ENCODE measurements around the gene ULK3. TPM values are rescaled to one million over a fixed set of nuclear protein-coding genes. Genes with fewer than 3 reads are reported as not detected.

The ULK3 gene
- total RNA-seq, 4 donors from 2014 or later: 39.0 to 56.5 (median 48.1) TPM

DNA sequence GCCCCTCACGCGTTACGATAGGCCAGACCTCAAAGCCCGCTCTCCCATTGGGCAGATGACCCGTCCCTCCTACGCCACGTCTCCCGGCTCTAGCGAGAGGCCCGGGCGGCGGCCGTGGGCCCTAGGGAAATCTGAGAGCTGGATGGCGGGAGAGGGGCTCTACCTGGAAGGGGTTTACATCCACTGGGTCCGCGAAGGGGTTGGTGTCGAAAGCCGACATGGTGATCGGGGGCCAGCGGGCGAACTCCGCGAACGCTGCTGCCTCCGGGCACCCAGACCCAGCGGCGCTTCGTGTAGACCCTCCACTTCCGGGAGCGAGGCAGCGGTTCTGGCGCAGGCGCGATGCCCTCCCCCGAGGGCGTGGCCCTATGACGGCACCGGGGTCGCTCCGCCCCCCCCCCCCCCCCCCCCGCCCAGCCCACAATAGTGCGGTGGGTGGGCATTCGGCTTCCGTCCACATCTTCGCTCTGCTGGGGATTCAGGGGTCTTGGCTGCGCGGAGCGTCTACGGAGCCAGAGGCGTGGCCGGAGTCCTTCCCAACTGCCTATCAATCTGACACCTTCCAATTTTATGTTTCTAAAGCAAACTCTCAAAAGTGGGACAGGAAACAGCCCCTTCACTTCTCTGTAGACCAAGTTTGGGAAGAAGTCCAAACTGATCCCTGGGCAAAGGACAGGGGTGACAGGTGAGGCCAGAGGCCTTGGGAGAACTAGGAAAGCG lies 30.2 kb upstream of the ULK3 start, which contains the start of gene SCAMP2:
SCAMP2 (minus strand) TSS at position 330 of the 720 bp plus-strand sequence; CDS start at position 220, 110 bp downstream.
- peak within 1 kb of the TSS; percentile 94 to 99 (median 96) for H3K27ac ChIP-seq
- TF ChIP-seq POLR2A (IDR thresholded peaks at IDR 0.05): peak; percentile 82 to 90
- TF ChIP-seq CTCF (IDR thresholded peaks at IDR 0.05 in 4 of 5, conservative IDR thresholded peaks at IDR 0.05 in 1 of 5): peak in 1 of 5 experiments; percentile 12
- no peaks in the 10 kb centered on the region for H3K36me3 ChIP-seq
- in situ Hi-C loops (cut with MboI; ENCODE audit: low sequenced_read_pairs in 4 of 4) (no loop called here), intact Hi-C loops (cut with DNase I; ENCODE audit: low total_unique reads) (loop anchor here (1.0 kb wide), 2 partner anchors 30 to 83 kb away; partner anchors contain the start of genes RPP25 and ULK3)
- no peaks in the 10 kb centered on the region for H3K9me3 ChIP-seq
- DNase-seq (peak; percentile 94), ATAC-seq (peak; percentile 90 to 94)
- H3K4me1 ChIP-seq: peaks cover 41 to 52% of the 10 kb centered on the region in 2 donors
- peak within 1 kb of the TSS; percentile 74 to 91 (median 84) for H3K4me3 ChIP-seq
- H3K27me3 ChIP-seq: no peaks in the 10 kb centered on the region

DNA sequence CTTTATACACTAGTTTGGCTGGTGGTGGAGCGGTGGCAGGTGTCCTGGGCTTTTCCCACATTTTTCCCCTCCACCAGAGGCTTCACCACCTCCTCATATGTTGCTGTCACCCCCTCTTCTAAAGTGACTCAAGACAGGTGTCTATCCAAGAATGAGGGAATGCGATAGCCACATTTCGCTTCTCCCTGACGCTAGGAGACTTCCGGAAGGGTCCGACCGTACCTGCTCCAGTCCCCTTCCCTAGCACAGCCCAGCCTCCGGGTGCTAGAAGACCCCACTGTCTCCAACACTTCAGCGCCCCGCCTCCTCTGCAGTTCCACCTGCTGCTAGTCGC lies 29.7 kb upstream of the ULK3 start:
- Histone ChIP-seq H3K27me3 (no peaks in the 10 kb centered on the region), H3K4me3 (peak overlapping the region; percentile 74 to 91 (median 84)), H3K27ac (peak overlapping the region; percentile 94 to 99 (median 96)), H3K9me3 (no peaks in the 10 kb centered on the region), H3K4me1 (peaks cover 46 to 57% of the 10 kb centered on the region in 2 donors), H3K36me3 (no peaks in the 10 kb centered on the region)
- no peak for TF ChIP-seq CTCF (IDR thresholded peaks at IDR 0.05 in 4 of 5, conservative IDR thresholded peaks at IDR 0.05 in 1 of 5)
- TF ChIP-seq POLR2A (IDR thresholded peaks at IDR 0.05): no peak
- intact Hi-C loops (cut with DNase I; ENCODE audit: low total_unique reads) (loop anchor here (1.0 kb wide), 2 partner anchors 29 to 84 kb away; partner anchors contain the start of genes RPP25 and ULK3), in situ Hi-C loops (cut with MboI; ENCODE audit: low sequenced_read_pairs in 4 of 4) (no loop called here)
- DNase-seq (no peak), ATAC-seq (peak in 1 of 2 donors; percentile 1)

GRCh38 chr15:74870436-74871215 lies 27.7 kb upstream of the ULK3 start:
- Histone ChIP-seq H3K4me1 (peaks cover 64 to 74% of the 10 kb centered on the region in 2 donors), H3K27ac (peak overlapping the region; percentile 94 to 99 (median 96)), H3K9me3 (no peaks in the 10 kb centered on the region), H3K4me3 (no peak overlapping the region), H3K27me3 (no peaks in the 10 kb centered on the region), H3K36me3 (no peaks in the 10 kb centered on the region)
- TF ChIP-seq CTCF (IDR thresholded peaks at IDR 0.05 in 4 of 5, conservative IDR thresholded peaks at IDR 0.05 in 1 of 5): no peak
- no peak for TF ChIP-seq POLR2A (IDR thresholded peaks at IDR 0.05)
- in situ Hi-C loops (cut with MboI; ENCODE audit: low sequenced_read_pairs in 4 of 4): no loop called here
- no peak for ATAC-seq
- DNase-seq: no peak
- intact Hi-C loops (cut with DNase I; ENCODE audit: low total_unique reads): no loop called here

GRCh38 chr15:74869726-74870407 lies 26.9 kb upstream of the ULK3 start:
- no peaks in the 10 kb centered on the region for H3K36me3 ChIP-seq
- peaks cover 69 to 74% of the 10 kb centered on the region in 2 donors for H3K4me1 ChIP-seq
- H3K27ac ChIP-seq: peak overlapping the region; percentile 94 to 99 (median 96)
- no peaks in the 10 kb centered on the region for H3K9me3 ChIP-seq
- H3K27me3 ChIP-seq: no peaks in the 10 kb centered on the region
- ATAC-seq (peak; percentile 20 to 60), DNase-seq (peak; percentile 54 to 64)
- TF ChIP-seq POLR2A (IDR thresholded peaks at IDR 0.05): peak in 1 of 2 donors; percentile 29
- no peak for TF ChIP-seq CTCF (IDR thresholded peaks at IDR 0.05 in 4 of 5, conservative IDR thresholded peaks at IDR 0.05 in 1 of 5)
- intact Hi-C loops (cut with DNase I; ENCODE audit: low total_unique reads): no loop called here
- H3K4me3 ChIP-seq: peak overlapping the region in 1 of 4 donors; percentile 1
- in situ Hi-C loops (cut with MboI; ENCODE audit: low sequenced_read_pairs in 4 of 4): no loop called here
